ENCODE data around the gene TXNDC11.
"Not testable (repeated sequence)": the region's sequence is repeated elsewhere in the genome, so short reads cannot be mapped to it uniquely, and the experiment has no call there.

TXNDC11 gene

GRCh38 chr16:11742536-11743307 lies at the start of gene TXNDC11:
TSS of gene TXNDC11 (minus strand) at chr16:11742857. CDS start at chr16:11742730, 127 bp downstream.
- peak; percentile 66 for DNase-seq

GRCh38 chr16:11791144-11791828 lies 48.6 kb upstream of the TXNDC11 start:
- peak; percentile 44 for DNase-seq

GRCh38 chr16:11788914-11789313 lies 46.3 kb upstream of the TXNDC11 start:
- no peak for DNase-seq

- not testable (repeated sequence) for DNase-seq
These were observed 42.4 kb upstream of the TXNDC11 start for GRCh38 chr16:11784980-11785599.

- DNase-seq: not testable (repeated sequence)
These were observed 41.7 kb upstream of the TXNDC11 start for GRCh38 chr16:11784381-11784780.

- no peak for DNase-seq
These were observed 41.3 kb upstream of the TXNDC11 start for GRCh38 chr16:11784038-11784369.

GRCh38 chr16:11783319-11784037 lies 40.8 kb upstream of the TXNDC11 start:
- no peak for DNase-seq

- DNase-seq: no peak
These were observed 39.1 kb upstream of the TXNDC11 start for GRCh38 chr16:11781773-11782172.

- no peak for DNase-seq
These were observed 38.5 kb upstream of the TXNDC11 start for GRCh38 chr16:11780991-11781680.

GRCh38 chr16:11779074-11779473 lies 36.4 kb upstream of the TXNDC11 start:
- no peak for DNase-seq

GRCh38 chr16:11774065-11774626 lies 31.5 kb upstream of the TXNDC11 start:
- DNase-seq: no peak

- DNase-seq: no peak
These were observed 26.2 kb upstream of the TXNDC11 start for GRCh38 chr16:11768849-11769248.

- no peak for DNase-seq
These were observed 19.8 kb upstream of the TXNDC11 start for GRCh38 chr16:11762431-11762830.

- no peak for DNase-seq
These were observed 17.3 kb upstream of the TXNDC11 start for GRCh38 chr16:11759997-11760396.

GRCh38 chr16:11759163-11759834 lies 16.6 kb upstream of the TXNDC11 start:
- no peak for DNase-seq

- no peak for DNase-seq
These were observed 15.3 kb upstream of the TXNDC11 start for GRCh38 chr16:11757671-11758545.

- no peak for DNase-seq
These were observed 13.6 kb upstream of the TXNDC11 start for GRCh38 chr16:11756248-11756647.

GRCh38 chr16:11755022-11755760 lies 12.5 kb upstream of the TXNDC11 start:
- no peak for DNase-seq

- DNase-seq: no peak
These were observed 10.2 kb upstream of the TXNDC11 start for GRCh38 chr16:11752856-11753255.

GRCh38 chr16:11750056-11750455 lies 7.4 kb upstream of the TXNDC11 start:
- no peak for DNase-seq

Measured in NCI-H187 treated with DMSO at 0.1 percent for 48 hours (cell line).